GM12878 (cell line): Measurements from ENCODE around the gene ZNF764. TPM values are rescaled to one million over a fixed set of nuclear protein-coding genes. Genes with fewer than 3 reads are reported as not detected.

Source experiments
- ATAC-seq: fragments of 200-7000 bp; cut with Tn5 transposase; 3 replicates; pipeline ENCODE4 v1.9.1; 2020; ENCODE audit warnings: mild to moderate bottlenecking, moderate library complexity
- BruUV-seq: library from RNA; stranded (reverse); fragments of 400-500 nt; replicated peaks from 2 replicates; lab custom pipeline; 2021; lab: Mats Ljungman, UMichigan
- CTCF ChIA-PET: fragments of 300-600 bp; sonication (Branson Sonifier 250); formaldehyde crosslinking; extraction: SDS; loops from one replicate; lab custom pipeline; 2021; ENCODE audit warnings: inconsistent platforms; lab: Yijun Ruan, JAX
- POLR2A ChIA-PET: fragments of 350-600 bp; formaldehyde crosslinking; extraction: SDS; loops from one replicate; lab custom pipeline; 2021; ENCODE audit warnings: inconsistent platforms; lab: Charles Lee
- RAD21 ChIA-PET: fragments of 300-600 bp; sonication (Branson Sonifier 250); formaldehyde crosslinking; loops from one replicate; lab custom pipeline; 2023; ENCODE audit warnings: antibody characterized with exemption; ENCODE audit not compliant: unreplicated experiment; lab: Charles Lee
- SMC1A ChIA-PET: fragments of 300-600 bp; sonication (Branson Sonifier 250); formaldehyde crosslinking; loops from one replicate; lab custom pipeline; 2023; ENCODE audit not compliant: unreplicated experiment, uncharacterized antibody; lab: Charles Lee
- DNase-seq: peaks from one replicate; pipeline ENCODE4 v3.0.0-alpha.2; 2011; ENCODE audit warnings: low read depth, low spot score
- FAIRE-seq: peaks from 3 replicates; lab custom pipeline; 2011; peaks lifted over from hg19 to GRCh38; lab: Jason Lieb, UNC
- H2AFZ ChIP-seq: 2 replicates; pipeline ENCODE4 v1.6.0; 2011; ENCODE audit warnings: low read depth, low read length, control low read depth; ENCODE audit not compliant: control insufficient read depth
- H3K27ac ChIP-seq: 2 replicates; pipeline ENCODE4 v1.5.1; 2011; ENCODE audit warnings: control low read depth; ENCODE audit not compliant: control insufficient read depth, insufficient read depth
- H3K27me3 ChIP-seq, 2 experiments: replicated peaks in 1 of 2; 2 replicates each; pipeline versions ENCODE4 v1.6.0 to v1.6.1; 2011; ENCODE audit warnings: low read length in 1 of 2; ENCODE audit not compliant: control insufficient read depth in 2 of 2, insufficient read depth in 2 of 2
- H3K36me3 ChIP-seq, 2 experiments: 2 replicates each; pipeline ENCODE4 v1.5.1; 2011; ENCODE audit warnings: low read length in 1 of 2; ENCODE audit not compliant: control insufficient read depth in 2 of 2, insufficient read depth in 2 of 2
- H3K4me1 ChIP-seq: 2 replicates; pipeline ENCODE4 v1.6.1; 2011; ENCODE audit warnings: mild to moderate bottlenecking, low read length, moderate library complexity, mixed read lengths; ENCODE audit not compliant: control insufficient read depth, insufficient read depth
- H3K4me2 ChIP-seq: 2 replicates; pipeline ENCODE4 v1.6.0; 2011; ENCODE audit warnings: control low read depth; ENCODE audit not compliant: control insufficient read depth, insufficient read depth
- H3K4me3 ChIP-seq: fragments of 200-600 bp; sonication (generic); 2 replicates; pipeline ENCODE4 v1.5.1; 2016
- H3K79me2 ChIP-seq: 2 replicates; pipeline ENCODE4 v1.6.0; 2011; ENCODE audit warnings: low read length; ENCODE audit not compliant: control insufficient read depth, insufficient read depth
- H3K9ac ChIP-seq: 2 replicates; pipeline ENCODE4 v1.8.0; 2011; ENCODE audit warnings: low read length, control low read depth, mixed read lengths; ENCODE audit not compliant: control insufficient read depth, insufficient read depth
- H3K9me3 ChIP-seq: replicated peaks from 3 replicates; pipeline ENCODE4 v1.5.1; 2011; ENCODE audit warnings: mild to moderate bottlenecking, low read length; ENCODE audit not compliant: control insufficient read depth, insufficient read depth
- H4K20me1 ChIP-seq: 2 replicates; pipeline ENCODE4 v1.6.0; 2011; ENCODE audit not compliant: control insufficient read depth, insufficient read depth
- CBX3 ChIP-seq: fragments of 200-600 bp; sonication (generic); IDR thresholded peaks from 2 replicates; pipeline ENCODE4 v1.6.1; 2016; ENCODE audit warnings: low read depth, borderline replicate concordance
- HDAC2 ChIP-seq: fragments of 200-600 bp; sonication (generic); IDR thresholded peaks from 2 replicates; pipeline ENCODE4 v1.6.1; 2017
- JUNB ChIP-seq: IDR thresholded peaks from 2 replicates; pipeline ENCODE4 v1.6.1; 2016; ENCODE audit warnings: antibody characterized with exemption, mild to moderate bottlenecking
- JUND ChIP-seq: IDR thresholded peaks from 2 replicates; pipeline ENCODE4 v1.6.1; 2012; ENCODE audit warnings: low read depth, mild to moderate bottlenecking, low read length, improper control_type of control experiment, moderate library complexity
- MEF2B ChIP-seq: fragments of 450-650 bp; IDR thresholded peaks from 2 replicates; pipeline ENCODE4 v1.6.1; 2018; ENCODE audit warnings: mild to moderate bottlenecking, moderate library complexity; ENCODE audit not compliant: partially characterized antibody, poor library complexity, severe bottlenecking
- MTA3 ChIP-seq: IDR thresholded peaks from 2 replicates; pipeline ENCODE4 v1.6.1; 2012; ENCODE audit warnings: low read length, inconsistent platforms, borderline replicate concordance
- POLR2AphosphoS5 ChIP-seq: IDR thresholded peaks from 2 replicates; pipeline ENCODE4 v1.6.1; 2011; ENCODE audit warnings: mild to moderate bottlenecking, low read length, inconsistent platforms
- POU2F2 ChIP-seq: IDR thresholded peaks from 3 replicates; pipeline ENCODE4 v1.6.1; 2011; ENCODE audit warnings: low read depth, mild to moderate bottlenecking, low read length, borderline replicate concordance
- RCOR1 ChIP-seq: conservative IDR thresholded peaks from 2 replicates; pipeline ENCODE4 v1.6.1; 2012; ENCODE audit warnings: low read depth, low read length, improper control_type of control experiment
- SIN3A ChIP-seq: IDR thresholded peaks from 2 replicates; pipeline ENCODE4 v1.6.1; 2012; ENCODE audit warnings: low read depth, low read length, improper control_type of control experiment
- SREBF2 ChIP-seq: IDR thresholded peaks from 2 replicates; pipeline ENCODE4 v1.6.1; 2012; ENCODE audit warnings: mild to moderate bottlenecking, low read length
- TBL1XR1 ChIP-seq: IDR thresholded peaks from 2 replicates; pipeline ENCODE4 v1.6.1; 2012; ENCODE audit warnings: low read depth, low read length, improper control_type of control experiment
- ZNF274 ChIP-seq: IDR thresholded peaks from one replicate; pipeline ENCODE4 v1.8.0; 2011; ENCODE audit not compliant: insufficient read length, insufficient read depth
- WGBS: methylation state at CpG from one replicate; pipeline ENCODE4 v1.1.6; 2016; ENCODE audit warnings: low lambda C conversion rate; ENCODE audit not compliant: insufficient replicate concordance, insufficient coverage; ENCODE audit errors: missing lambda C conversion rate; 5-methylcytosine and 5-hydroxymethylcytosine counted together
- in situ Hi-C: fragments of 300-500 bp; cut with MboI; formaldehyde crosslinking; loops from 9 replicates; pipeline ENCODE4 v1.14.3; 2018; ENCODE audit warnings: mixed read lengths
- intact Hi-C: fragments of 100-400 bp; cut with micrococcal nuclease; formaldehyde crosslinking; loops from one replicate; pipeline ENCODE4 v1.14.2; 2022; ENCODE audit not compliant: unreplicated experiment
- polyA plus RNA-seq, 11 experiments: library from polyadenylated mRNA; depleted of rRNA in 4 of 11; unstranded in 6 of 11; stranded (reverse) in 5 of 11; fragments of >200 nt; fragmentation: Nextera tagmentation in 4 of 11; fragmentation: Illumina TruSeq in 1 of 11; extraction: Ambion mirVana in 4 of 11; extraction: Trizol in 1 of 11; gene quantifications; 1 replicate in 1 of 11; 2 replicates in 10 of 11; pipeline versions ENCODE4 v1.2.1 to v1.2.3, GENCODE V29; 2011 to 2016; ENCODE audit warnings: inconsistent platforms in 2 of 11, missing spikeins in 2 of 11, low read depth in 1 of 11
- total RNA-seq, 4 experiments: library from RNA; depleted of rRNA in 3 of 4; stranded (reverse); fragments of >200 nt in 3 of 4; fragmentation: Illumina TruSeq in 1 of 4; extraction: Trizol in 1 of 4; gene quantifications; 2 replicates each; pipeline versions ENCODE4 v1.2.1 to v1.2.3, GENCODE V29; 2013 to 2021
- TF ChIP-seq, protein P1 (sequence below): IDR thresholded peaks from 2 replicates; pipeline ENCODE4 v1.6.1; 2012; ENCODE audit warnings: low read depth, low read length, improper control_type of control experiment
- TF ChIP-seq, protein P2 (sequence below): IDR thresholded peaks from 2 replicates; pipeline ENCODE4 v1.6.1; 2011; ENCODE audit warnings: borderline replicate concordance, low read depth, mild to moderate bottlenecking, moderate library complexity, mixed read lengths, low read length; ENCODE audit not compliant: insufficient read depth; ENCODE audit errors: extremely low read length
- TF ChIP-seq, protein P3 (sequence below): IDR thresholded peaks from 2 replicates; pipeline ENCODE4 v1.6.1; 2012; ENCODE audit warnings: low read depth, low read length, improper control_type of control experiment
- TF ChIP-seq, protein P4 (sequence below): fragments of 150-350 bp; IDR thresholded peaks from 2 replicates; pipeline ENCODE4 v1.6.1; 2014; ENCODE audit warnings: mild to moderate bottlenecking, low read depth, low read length

The ZNF764 gene
- total and polyA plus RNA-seq, 10 of the 15 experiments (the other 5 are each of a cell fraction or from before 2014, with no cell fraction given): 0.61 to 11.9 (median 3.8) TPM

DNA sequence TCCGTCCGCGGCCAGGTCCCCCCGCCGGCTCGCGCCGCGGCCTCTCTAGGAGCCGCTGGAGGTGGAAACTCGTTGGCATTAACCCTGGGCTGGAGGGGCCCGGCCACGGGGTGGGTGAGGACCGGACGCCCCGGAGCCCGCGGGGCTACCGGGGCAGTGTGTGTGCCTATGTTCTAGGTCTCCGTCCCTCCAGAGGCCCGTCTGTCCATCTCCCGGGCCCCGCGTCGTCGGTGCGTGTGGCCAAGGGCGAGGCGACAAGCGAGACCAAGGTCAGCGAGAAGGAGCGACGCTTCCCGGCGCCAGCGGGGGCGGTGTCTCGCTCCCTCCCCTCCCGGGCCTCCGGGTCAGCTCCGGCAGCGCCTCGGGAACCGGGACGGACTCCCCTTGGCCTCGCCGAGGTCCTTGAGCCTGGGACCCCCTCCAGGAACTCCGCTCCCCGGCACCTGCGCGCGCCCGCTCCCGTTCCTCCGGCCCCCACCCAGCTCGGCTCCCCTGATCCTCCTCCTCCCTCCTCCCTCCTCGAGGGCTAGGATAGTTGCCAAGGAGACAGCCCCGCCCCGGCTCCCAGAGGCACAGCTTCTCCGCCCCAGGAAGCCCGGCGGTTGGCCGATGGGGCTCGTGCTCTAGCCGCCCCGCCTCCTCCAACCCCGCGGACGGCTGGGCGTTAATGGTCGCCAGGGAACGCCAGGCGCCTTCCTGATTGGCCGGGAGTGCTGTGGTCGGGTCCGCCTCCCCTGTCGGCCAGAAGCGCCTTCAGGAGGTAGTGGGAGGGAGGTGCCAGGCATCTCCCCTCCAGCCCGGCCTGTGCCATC, 31.1 kb downstream of the ZNF764 start:
- WGBS: under 1% methylated on average over 55 of the region's 79 CpGs
- DNase-seq: peak; percentile 89
- Histone ChIP-seq H3K9ac (peak overlapping the region; percentile 80), H4K20me1 (no peaks in the 10 kb centered on the region), H3K4me1 (peaks cover 15% of the 10 kb centered on the region), H3K9me3 (no peaks in the 10 kb centered on the region), H3K79me2 (no peaks in the 10 kb centered on the region), H3K4me2 (peak overlapping the region; percentile 98), H3K27ac (peak overlapping the region; percentile 93), H3K4me3 (peak overlapping the region; percentile 91), H3K27me3 (no peaks in the 10 kb centered on the region), H2AFZ (peak overlapping the region; percentile 89), H3K36me3 (peaks cover 2 to 6% of the 10 kb centered on the region in 2 experiments; a peak in 2 of 4 replicates)
- ChIA-PET CTCF (interaction anchor here (0.7 to 2.6 kb wide), 9 partner anchors 8 to 167 kb away, joined by 3 to 24 read pairs (median 4); partner anchors contain the start of genes DCTPP1 and ZNF764), RAD21 (interaction anchor here (0.6 to 1.4 kb wide), 14 partner anchors 8 to 108 kb away, joined by 3 to 17 read pairs (median 4); partner anchors contain the start of genes DCTPP1, ITGAL, SEPHS2 and ZNF764), SMC1A (interaction anchor here (0.9 to 2.0 kb wide), 4 partner anchors 30 to 97 kb away, joined by 4 to 10 read pairs (median 5); partner anchors contain the start of genes DCTPP1 and ITGAL), POLR2A (interaction anchor here (0.6 to 5.6 kb wide), 14 partner anchors 8 to 200 kb away, joined by 3 to 36 read pairs (median 4); partner anchors contain the start of genes DCTPP1 and ZNF688)
- BruUV-seq: no TSS peak
- intact Hi-C loops (loop anchor here (1.0 to 2.0 kb wide), 2 partner anchors 55 to 96 kb away; partner anchors contain the start of genes DCTPP1 and ITGAL), in situ Hi-C loops (no loop called here)
- FAIRE-seq: peak; percentile 97
- peak; percentile 95 for ATAC-seq
- TF ChIP-seq, protein P1, sequence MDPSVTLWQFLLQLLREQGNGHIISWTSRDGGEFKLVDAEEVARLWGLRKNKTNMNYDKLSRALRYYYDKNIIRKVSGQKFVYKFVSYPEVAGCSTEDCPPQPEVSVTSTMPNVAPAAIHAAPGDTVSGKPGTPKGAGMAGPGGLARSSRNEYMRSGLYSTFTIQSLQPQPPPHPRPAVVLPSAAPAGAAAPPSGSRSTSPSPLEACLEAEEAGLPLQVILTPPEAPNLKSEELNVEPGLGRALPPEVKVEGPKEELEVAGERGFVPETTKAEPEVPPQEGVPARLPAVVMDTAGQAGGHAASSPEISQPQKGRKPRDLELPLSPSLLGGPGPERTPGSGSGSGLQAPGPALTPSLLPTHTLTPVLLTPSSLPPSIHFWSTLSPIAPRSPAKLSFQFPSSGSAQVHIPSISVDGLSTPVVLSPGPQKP: 0 out of 2 replicates have a peak, but pooled peaks have one; percentile 31
- TF ChIP-seq POU2F2: peak; percentile 16; the same call in 1 of the 3 replicates
- no peak; the same call in 1 of the 2 replicates for TF ChIP-seq POLR2AphosphoS5
- TF ChIP-seq SIN3A: peak; percentile 63; the same call in 1 of the 2 replicates
- TF ChIP-seq, protein P2, sequence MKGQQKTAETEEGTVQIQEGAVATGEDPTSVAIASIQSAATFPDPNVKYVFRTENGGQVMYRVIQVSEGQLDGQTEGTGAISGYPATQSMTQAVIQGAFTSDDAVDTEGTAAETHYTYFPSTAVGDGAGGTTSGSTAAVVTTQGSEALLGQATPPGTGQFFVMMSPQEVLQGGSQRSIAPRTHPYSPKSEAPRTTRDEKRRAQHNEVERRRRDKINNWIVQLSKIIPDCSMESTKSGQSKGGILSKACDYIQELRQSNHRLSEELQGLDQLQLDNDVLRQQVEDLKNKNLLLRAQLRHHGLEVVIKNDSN: peak; percentile 47
- TF ChIP-seq, protein P3, sequence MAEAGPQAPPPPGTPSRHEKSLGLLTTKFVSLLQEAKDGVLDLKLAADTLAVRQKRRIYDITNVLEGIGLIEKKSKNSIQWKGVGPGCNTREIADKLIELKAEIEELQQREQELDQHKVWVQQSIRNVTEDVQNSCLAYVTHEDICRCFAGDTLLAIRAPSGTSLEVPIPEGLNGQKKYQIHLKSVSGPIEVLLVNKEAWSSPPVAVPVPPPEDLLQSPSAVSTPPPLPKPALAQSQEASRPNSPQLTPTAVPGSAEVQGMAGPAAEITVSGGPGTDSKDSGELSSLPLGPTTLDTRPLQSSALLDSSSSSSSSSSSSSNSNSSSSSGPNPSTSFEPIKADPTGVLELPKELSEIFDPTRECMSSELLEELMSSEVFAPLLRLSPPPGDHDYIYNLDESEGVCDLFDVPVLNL: no peak
- no peak for TF ChIP-seq JUND
- TF ChIP-seq ZNF274: no peak
- no peak for TF ChIP-seq HDAC2
- 0 out of 2 replicates have a peak, but pooled peaks have one; percentile 64 for TF ChIP-seq RCOR1
- TF ChIP-seq TBL1XR1: no peak; the same call in 1 of the 2 replicates
- TF ChIP-seq SREBF2: no peak
- TF ChIP-seq, protein P4, sequence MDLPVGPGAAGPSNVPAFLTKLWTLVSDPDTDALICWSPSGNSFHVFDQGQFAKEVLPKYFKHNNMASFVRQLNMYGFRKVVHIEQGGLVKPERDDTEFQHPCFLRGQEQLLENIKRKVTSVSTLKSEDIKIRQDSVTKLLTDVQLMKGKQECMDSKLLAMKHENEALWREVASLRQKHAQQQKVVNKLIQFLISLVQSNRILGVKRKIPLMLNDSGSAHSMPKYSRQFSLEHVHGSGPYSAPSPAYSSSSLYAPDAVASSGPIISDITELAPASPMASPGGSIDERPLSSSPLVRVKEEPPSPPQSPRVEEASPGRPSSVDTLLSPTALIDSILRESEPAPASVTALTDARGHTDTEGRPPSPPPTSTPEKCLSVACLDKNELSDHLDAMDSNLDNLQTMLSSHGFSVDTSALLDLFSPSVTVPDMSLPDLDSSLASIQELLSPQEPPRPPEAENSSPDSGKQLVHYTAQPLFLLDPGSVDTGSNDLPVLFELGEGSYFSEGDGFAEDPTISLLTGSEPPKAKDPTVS: no peak
- peak; percentile 46 for TF ChIP-seq MEF2B
- TF ChIP-seq CBX3: no peak
- TF ChIP-seq MTA3: no peak
- TF ChIP-seq JUNB: no peak
